Right lobe of liver (tissue), 6 donors: ENCODE results near the gene AFAP1L1. TPM values are rescaled to one million over a fixed set of nuclear protein-coding genes. Genes with fewer than 3 reads are reported as not detected.
A peak's percentile ranks its signal among the peaks of the same experiment; 100 is the strongest.

Source experiments
- ATAC-seq, 4 donors: fragments of 200-7000 bp; cut with Tn5 transposase; one replicate each; pipeline ENCODE4 v1.9.1; 2020; ENCODE audit warnings: mild to moderate bottlenecking in 4 of 4, moderate library complexity in 4 of 4
- DNase-seq, 3 donors: peaks; one replicate each; pipeline ENCODE4 v3.0.0-alpha.2; 2020
- H3K27ac ChIP-seq, 3 donors: fragments of 200-600 bp; one replicate each; pipeline ENCODE4 v1.8.0; 2022
- H3K27me3 ChIP-seq, 2 donors: fragments of 200-600 bp; one replicate each; pipeline ENCODE4 v1.8.0; 2022
- H3K36me3 ChIP-seq, 4 donors: fragments of 200-600 bp; sonication (generic) in 1 of 4; one replicate each; pipeline versions ENCODE4 v1.5.1 to v1.8.0; 2017 to 2022; ENCODE audit warnings: control low read depth in 1 of 4
- H3K4me1 ChIP-seq, 4 donors: fragments of 200-600 bp; sonication (generic) in 1 of 4; one replicate each; pipeline versions ENCODE4 v1.5.1 to v1.8.0; 2017 to 2022; ENCODE audit warnings: control low read depth in 1 of 4
- H3K4me3 ChIP-seq, 3 donors: fragments of 200-600 bp; one replicate each; pipeline ENCODE4 v1.8.0; 2022
- H3K9me3 ChIP-seq, 4 donors: fragments of 200-600 bp; sonication (generic) in 1 of 4; one replicate each; pipeline versions ENCODE4 v1.5.1 to v1.8.0; 2017 to 2022; ENCODE audit warnings: control low read depth in 1 of 4
- POLR2A ChIP-seq: fragments of 450-650 bp; IDR thresholded peaks from one replicate; pipeline ENCODE4 v1.6.1; 2017; ENCODE audit warnings: antibody characterized with exemption, mild to moderate bottlenecking
- WGBS: methylation state at CpG from one replicate; pipeline ENCODE4 v1.1.6; 2018; ENCODE audit warnings: low coverage, low lambda C conversion rate; ENCODE audit not compliant: insufficient coverage; ENCODE audit errors: missing lambda C conversion rate; 5-methylcytosine and 5-hydroxymethylcytosine counted together
- intact Hi-C, 2 donors: fragments of 100-400 bp; cut with DNase I; formaldehyde crosslinking; loops; one replicate each; pipeline versions ENCODE4 v1.11.2 to v1.14.1; 2022
- total RNA-seq, 6 experiments: library from RNA; depleted of rRNA in 2 of 6; stranded (reverse); fragments of >200 nt in 2 of 6; fragmentation: NEBNext Ultra II Directional in 3 of 6; extraction: Animal tissue kit (Norgen Biotek cat#: 25700) in 3 of 6; gene quantifications; one replicate each; pipeline versions ENCODE4 v1.1.0 to v1.2.4, GENCODE V29; 2016 to 2023
- TF ChIP-seq, protein P1 (sequence below), 4 donors: fragments of 200-600 bp in 3 of 4; fragments of 450-650 bp in 1 of 4; IDR thresholded peaks; one replicate each; pipeline versions ENCODE4 v1.5.1 to v1.8.0; 2016 to 2022; ENCODE audit warnings: antibody characterized with exemption in 4 of 4, mild to moderate bottlenecking in 2 of 4
- donor health status: DM: no; HTN: yes; CAD: no.
- donor health status: DM: no; HTN: no; CAD: no.
- donor health status: DM: no; HTN: no; CAD: no.
- donor health status: DM: no; HTN: yes; CAD: no.
- donor health status: DM: no; HTN: yes; CAD: no.

Gene AFAP1L1
- total RNA-seq, 6 experiments from 2014 or later, result 3.1 to 6.6 (median 5.2) TPM

DNA sequence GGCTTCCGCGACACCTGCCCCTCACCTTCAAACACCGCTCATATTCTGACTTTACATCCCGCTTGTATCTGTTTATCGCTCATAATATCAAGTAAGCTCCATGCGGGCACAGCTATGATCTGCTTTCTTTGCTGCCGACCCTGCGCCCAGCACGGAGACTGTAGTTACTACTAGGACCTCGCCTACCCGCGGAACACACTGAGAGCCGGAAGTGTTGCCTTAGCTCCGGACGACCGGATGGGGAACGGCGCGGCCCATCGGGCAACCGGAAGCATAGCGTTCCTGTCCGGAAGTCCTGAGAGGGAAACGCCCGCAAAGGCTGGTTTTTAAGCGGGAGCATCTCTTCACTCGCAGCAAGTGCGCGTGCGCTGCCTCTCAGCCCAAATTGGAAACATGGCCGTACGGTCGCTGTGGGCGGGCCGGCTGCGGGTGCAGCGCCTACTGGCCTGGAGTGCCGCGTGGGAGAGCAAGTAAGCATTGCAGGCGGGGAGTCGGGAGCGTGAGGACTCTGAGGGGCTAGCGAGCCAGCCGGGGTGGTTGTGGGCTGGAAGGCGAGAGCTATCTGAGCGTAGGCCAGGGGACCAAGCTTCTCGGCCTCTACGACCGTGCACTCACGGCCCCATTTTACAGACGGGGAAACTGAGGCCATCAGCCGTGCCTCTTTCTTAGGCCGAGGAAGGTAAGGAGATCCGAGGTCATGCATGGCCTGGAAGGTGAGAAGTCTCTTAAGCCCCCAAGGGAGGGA, 73.7 kb downstream of the AFAP1L1 start, which contains the start of gene GRPEL2:
TSS of gene GRPEL2 (plus strand) at position 353 of the 745 bp plus-strand sequence. CDS start at position 394, 41 bp downstream.
- Histone ChIP-seq H3K4me3 (peak within 1 kb of the TSS; percentile 85 to 96 (median 86)), H3K9me3 (no peaks in the 10 kb centered on the region), H3K27ac (peak within 1 kb of the TSS; percentile 17 to 22 (median 18)), H3K36me3 (peaks cover 0 to 26% (median 10%) of the 10 kb centered on the region in 4 donors), H3K4me1 (peaks cover 0 to 11% (median 3%) of the 10 kb centered on the region in 4 donors), H3K27me3 (no peaks in the 10 kb centered on the region)
- ATAC-seq, result peak; percentile 99 to 100 (median 99)
- intact Hi-C loops, result no loop called here
- WGBS, result under 1% methylated on average over 25 of the region's 54 CpGs
- peak; percentile 95 to 97 (median 97) for DNase-seq
- TF ChIP-seq, protein P1, sequence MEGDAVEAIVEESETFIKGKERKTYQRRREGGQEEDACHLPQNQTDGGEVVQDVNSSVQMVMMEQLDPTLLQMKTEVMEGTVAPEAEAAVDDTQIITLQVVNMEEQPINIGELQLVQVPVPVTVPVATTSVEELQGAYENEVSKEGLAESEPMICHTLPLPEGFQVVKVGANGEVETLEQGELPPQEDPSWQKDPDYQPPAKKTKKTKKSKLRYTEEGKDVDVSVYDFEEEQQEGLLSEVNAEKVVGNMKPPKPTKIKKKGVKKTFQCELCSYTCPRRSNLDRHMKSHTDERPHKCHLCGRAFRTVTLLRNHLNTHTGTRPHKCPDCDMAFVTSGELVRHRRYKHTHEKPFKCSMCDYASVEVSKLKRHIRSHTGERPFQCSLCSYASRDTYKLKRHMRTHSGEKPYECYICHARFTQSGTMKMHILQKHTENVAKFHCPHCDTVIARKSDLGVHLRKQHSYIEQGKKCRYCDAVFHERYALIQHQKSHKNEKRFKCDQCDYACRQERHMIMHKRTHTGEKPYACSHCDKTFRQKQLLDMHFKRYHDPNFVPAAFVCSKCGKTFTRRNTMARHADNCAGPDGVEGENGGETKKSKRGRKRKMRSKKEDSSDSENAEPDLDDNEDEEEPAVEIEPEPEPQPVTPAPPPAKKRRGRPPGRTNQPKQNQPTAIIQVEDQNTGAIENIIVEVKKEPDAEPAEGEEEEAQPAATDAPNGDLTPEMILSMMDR (IDR thresholded peaks at IDR 0.05), result no peak
- TF ChIP-seq POLR2A, result peak; percentile 63

DNA sequence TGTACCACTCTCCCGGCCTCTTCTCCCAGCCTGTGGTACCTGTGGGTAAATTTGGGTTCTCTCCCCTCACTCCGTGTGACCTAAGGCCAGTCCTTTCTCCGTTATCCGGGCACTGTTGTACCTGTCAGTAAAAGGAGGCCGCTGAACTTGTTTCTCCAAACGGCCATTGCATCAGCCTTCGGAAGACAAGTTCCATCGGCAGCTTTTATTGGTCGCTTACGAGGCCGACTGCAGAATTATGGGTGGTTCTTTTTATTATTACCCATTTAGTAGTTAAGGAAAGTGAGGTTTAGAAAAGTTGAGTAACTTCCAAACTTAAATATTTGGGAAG, 74.2 kb downstream of the AFAP1L1 start:
- Histone ChIP-seq H3K27ac (peak overlapping the region in 2 of 3 donors; percentile 17 to 18), H3K27me3 (no peaks in the 10 kb centered on the region), H3K4me1 (peaks cover 0 to 11% (median 3%) of the 10 kb centered on the region in 4 donors), H3K36me3 (peaks cover 0 to 28% (median 13%) of the 10 kb centered on the region in 4 donors), H3K4me3 (peak overlapping the region; percentile 85 to 96 (median 86)), H3K9me3 (no peaks in the 10 kb centered on the region)
- TF ChIP-seq POLR2A, result no peak
- TF ChIP-seq, protein P1 (IDR thresholded peaks at IDR 0.05), result no peak
- intact Hi-C loops, result no loop called here
- no peak for ATAC-seq
- DNase-seq, result no peak
- WGBS, result 0% methylated on average over 10 of the region's 11 CpGs

DNA sequence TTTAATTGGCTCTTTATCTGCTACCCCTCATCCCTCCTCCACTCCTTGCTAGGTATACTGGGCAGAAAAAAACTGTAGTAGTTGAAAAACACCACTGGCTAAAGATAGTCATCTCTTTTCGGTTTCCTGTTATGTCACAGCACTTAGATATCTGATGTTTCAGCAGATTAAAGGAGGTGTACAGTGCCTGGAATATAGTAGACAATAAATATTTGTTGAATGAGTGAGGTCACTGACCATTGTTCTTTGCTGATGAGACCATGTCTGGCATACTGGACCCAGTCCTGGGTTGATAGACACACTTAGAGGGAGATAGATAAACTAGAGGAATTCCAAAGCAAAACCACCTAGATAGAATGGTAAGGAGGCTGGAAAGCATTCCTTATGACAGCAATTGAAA, 76.9 kb downstream of the AFAP1L1 start:
- H3K27me3 ChIP-seq, result no peaks in the 10 kb centered on the region
- intact Hi-C loops, result no loop called here
- H3K4me3 ChIP-seq, result no peak overlapping the region
- H3K27ac ChIP-seq, result no peak overlapping the region
- H3K4me1 ChIP-seq, result peaks cover 0 to 11% (median 3%) of the 10 kb centered on the region in 4 donors
- TF ChIP-seq, protein P1 (IDR thresholded peaks at IDR 0.05), result no peak
- no peak for TF ChIP-seq POLR2A
- WGBS, result 63% methylated on average over 1 of the region's 1 CpG
- peaks cover 0 to 47% (median 20%) of the 10 kb centered on the region in 4 donors for H3K36me3 ChIP-seq
- H3K9me3 ChIP-seq, result no peaks in the 10 kb centered on the region
- no peak for DNase-seq
- no peak for ATAC-seq

DNA sequence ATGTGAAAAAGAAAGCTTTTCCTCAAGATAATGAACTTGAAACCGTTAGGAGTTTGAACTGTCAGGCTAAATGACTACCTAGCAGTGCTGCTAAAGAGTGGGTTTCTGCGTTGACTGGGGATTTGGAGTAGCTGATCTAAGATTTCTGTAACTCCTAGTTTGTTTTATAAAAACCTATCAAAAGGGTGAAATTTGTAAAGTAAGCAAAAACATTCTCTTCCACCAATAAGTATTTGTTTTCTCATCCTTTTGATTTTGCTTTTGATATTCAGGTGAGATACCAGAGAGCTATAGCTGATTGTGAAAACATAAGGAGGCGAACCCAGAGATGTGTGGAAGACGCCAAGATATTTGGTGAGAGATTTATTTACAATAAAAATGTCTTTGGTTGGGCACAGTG, 77.7 kb downstream of the AFAP1L1 start:
- Histone ChIP-seq H3K4me1 (peaks cover 0 to 10% (median 3%) of the 10 kb centered on the region in 4 donors), H3K9me3 (no peaks in the 10 kb centered on the region), H3K36me3 (peaks cover 0 to 47% (median 22%) of the 10 kb centered on the region in 4 donors), H3K4me3 (no peak overlapping the region), H3K27me3 (no peaks in the 10 kb centered on the region), H3K27ac (no peak overlapping the region)
- intact Hi-C loops, result no loop called here
- TF ChIP-seq, protein P1 (IDR thresholded peaks at IDR 0.05), result no peak
- no peak for TF ChIP-seq POLR2A
- DNase-seq (no peak), ATAC-seq (no peak)
- WGBS, result 94% methylated on average over 4 of the region's 4 CpGs
